ENCODE data around the gene PDE4D. TPM values are rescaled to one million over a fixed set of nuclear protein-coding genes. Genes with fewer than 3 reads are reported as not detected.

Gene PDE4D
- total and polyA plus RNA-seq, 10 of the 15 experiments (the other 5 are each of a cell fraction or from before 2014, with no cell fraction given): 0.87 to 4.1 (median 2.2) TPM

- TF ChIP-seq ZNF592 (IDR thresholded peaks at IDR 0.05): peak; percentile 32; the same call in 1 of the 2 replicates
- TF ChIP-seq TCF12 (IDR thresholded peaks at IDR 0.05; ENCODE audit: low read depth, low read length): no peak
- TF ChIP-seq BCLAF1 (IDR thresholded peaks at IDR 0.05): no peak
- TF ChIP-seq SPI1 (IDR thresholded peaks at IDR 0.05; ENCODE audit: borderline replicate concordance, insufficient read depth, low read depth, low read length): peak; percentile 26; the same call in 1 of the 2 replicates
- 0 out of 4 replicates have a peak, but pooled peaks of 1 of the 2 experiments have one; percentile 25 for TF ChIP-seq BHLHE40 (IDR thresholded peaks at IDR 0.05; ENCODE audit: borderline replicate concordance in 1 of 2, low read depth in 2 of 2, low read length in 1 of 2)
- peak; percentile 11 for TF ChIP-seq MEF2B (IDR thresholded peaks at IDR 0.05; ENCODE audit: partially characterized antibody, poor library complexity, severe bottlenecking)
- no peak for TF ChIP-seq ZNF217 (IDR thresholded peaks at IDR 0.05)
Observed at GRCh38 chr5:59123595-59124561, 769.6 kb downstream of the PDE4D start (continued).

Data from GM12878 (cell line).